ENCODE measurements around the gene PITPNM2.

DNA sequence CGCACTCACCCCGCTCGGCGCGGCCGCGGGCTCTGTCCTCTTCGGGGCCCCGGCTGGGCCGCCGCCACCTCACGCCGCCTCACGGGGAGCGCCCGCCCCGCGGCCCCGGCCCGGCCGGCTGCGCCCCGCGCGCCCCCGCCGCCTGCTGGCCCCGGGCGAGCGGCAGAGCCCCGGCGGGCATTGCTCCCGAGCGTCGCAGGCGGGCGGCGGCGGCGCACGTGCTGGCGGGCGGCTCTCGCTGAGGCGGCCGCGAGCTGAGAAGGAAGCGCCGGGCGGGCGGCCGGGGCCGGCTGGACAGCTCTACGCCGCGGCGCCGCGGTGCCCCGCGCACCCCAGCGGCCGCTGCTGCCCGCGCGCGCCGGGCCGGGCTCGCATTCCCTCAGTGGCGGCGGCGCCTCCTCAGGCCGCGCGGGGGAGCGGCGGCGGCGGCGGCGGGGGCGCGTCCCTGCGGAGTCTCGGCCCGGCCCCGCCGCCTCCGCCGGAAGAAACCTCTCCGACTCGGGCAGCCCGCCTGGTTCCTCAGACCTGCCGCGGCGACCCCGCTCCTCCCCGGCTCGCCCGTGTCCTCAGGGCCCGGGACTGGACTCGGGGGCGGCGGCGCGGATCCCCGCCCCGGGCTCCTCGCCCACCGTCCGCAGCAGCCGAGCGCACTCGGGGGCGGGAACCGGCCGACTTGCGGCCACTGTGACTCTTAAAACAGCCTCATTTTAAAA is at the start of gene PITPNM2:
- no peak; the same call in 1 of the 2 replicates for TF ChIP-seq MYC (IDR thresholded peaks at IDR 0.05; ENCODE audit: low read depth, low read length)
- TF ChIP-seq, protein P1, sequence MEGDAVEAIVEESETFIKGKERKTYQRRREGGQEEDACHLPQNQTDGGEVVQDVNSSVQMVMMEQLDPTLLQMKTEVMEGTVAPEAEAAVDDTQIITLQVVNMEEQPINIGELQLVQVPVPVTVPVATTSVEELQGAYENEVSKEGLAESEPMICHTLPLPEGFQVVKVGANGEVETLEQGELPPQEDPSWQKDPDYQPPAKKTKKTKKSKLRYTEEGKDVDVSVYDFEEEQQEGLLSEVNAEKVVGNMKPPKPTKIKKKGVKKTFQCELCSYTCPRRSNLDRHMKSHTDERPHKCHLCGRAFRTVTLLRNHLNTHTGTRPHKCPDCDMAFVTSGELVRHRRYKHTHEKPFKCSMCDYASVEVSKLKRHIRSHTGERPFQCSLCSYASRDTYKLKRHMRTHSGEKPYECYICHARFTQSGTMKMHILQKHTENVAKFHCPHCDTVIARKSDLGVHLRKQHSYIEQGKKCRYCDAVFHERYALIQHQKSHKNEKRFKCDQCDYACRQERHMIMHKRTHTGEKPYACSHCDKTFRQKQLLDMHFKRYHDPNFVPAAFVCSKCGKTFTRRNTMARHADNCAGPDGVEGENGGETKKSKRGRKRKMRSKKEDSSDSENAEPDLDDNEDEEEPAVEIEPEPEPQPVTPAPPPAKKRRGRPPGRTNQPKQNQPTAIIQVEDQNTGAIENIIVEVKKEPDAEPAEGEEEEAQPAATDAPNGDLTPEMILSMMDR (IDR thresholded peaks at IDR 0.05; ENCODE audit: low read depth, low read length): no peak
